Natural killer cell (primary cell): ENCODE results near the gene C11orf86. TPM values are rescaled to one million over a fixed set of nuclear protein-coding genes. Genes with fewer than 3 reads are reported as not detected.

Source experiments
- ATAC-seq, 3 donors: fragments of 150-1000 bp in 2 of 3; fragments of 200-7000 bp in 1 of 3; cut with Tn5 transposase; 1 replicate in 1 of 3; 2 replicates in 2 of 3; pipeline ENCODE4 v1.10.0; 2021; ENCODE audit warnings: mild to moderate bottlenecking in 2 of 3, moderate library complexity in 2 of 3
- DNase-seq, 2 donors: peaks; one replicate each; pipeline versions ENCODE4 v3.0.0 to v3.0.0-alpha.2; 2013 to 2021; ENCODE audit warnings: mixed read lengths in 1 of 2
- H3K27ac ChIP-seq: one replicate; pipeline ENCODE4 v1.5.1; 2013; ENCODE audit warnings: mild to moderate bottlenecking, low read length
- H3K27me3 ChIP-seq: one replicate; pipeline ENCODE4 v1.6.1; 2013; ENCODE audit warnings: low read length; ENCODE audit not compliant: control insufficient read depth, insufficient read depth
- H3K36me3 ChIP-seq: one replicate; pipeline ENCODE4 v1.6.1; 2013; ENCODE audit warnings: low read length; ENCODE audit not compliant: control insufficient read depth, insufficient read depth
- H3K4me1 ChIP-seq: one replicate; pipeline ENCODE4 v1.6.1; 2013; ENCODE audit warnings: low read length; ENCODE audit not compliant: control insufficient read depth, insufficient read depth
- H3K4me3 ChIP-seq: one replicate; pipeline ENCODE4 v1.5.1; 2013; ENCODE audit warnings: low read length
- H3K9me3 ChIP-seq: one replicate; pipeline ENCODE4 v1.6.1; 2013; ENCODE audit warnings: low read length; ENCODE audit not compliant: control insufficient read depth, insufficient read depth
- H3K27ac Mint-ChIP-seq, 2 donors: one replicate each; pipeline ENCODE4 v1.8.0; 2022; ENCODE audit warnings: mild to moderate bottlenecking in 2 of 2, mixed read lengths in 2 of 2, moderate library complexity in 1 of 2
- H3K27me3 Mint-ChIP-seq, 2 donors: one replicate each; pipeline ENCODE4 v1.8.0; 2022; ENCODE audit warnings: low read depth in 2 of 2, mixed read lengths in 2 of 2
- H3K36me3 Mint-ChIP-seq: one replicate; pipeline ENCODE4 v1.8.0; 2022; ENCODE audit warnings: mixed read lengths
- H3K4me1 Mint-ChIP-seq, 2 donors: one replicate each; pipeline ENCODE4 v1.8.0; 2022; ENCODE audit warnings: mixed read lengths in 2 of 2
- H3K4me3 Mint-ChIP-seq: one replicate; pipeline ENCODE4 v1.8.0; 2022; ENCODE audit warnings: mild to moderate bottlenecking, moderate library complexity, mixed read lengths
- H3K9me3 Mint-ChIP-seq, 2 donors: one replicate each; pipeline ENCODE4 v1.8.0; 2022; ENCODE audit warnings: mixed read lengths in 2 of 2
- CTCF ChIP-seq: fragments of 200-600 bp; IDR thresholded peaks from one replicate; pipeline ENCODE4 v1.8.0; 2022; ENCODE audit warnings: antibody characterized with exemption
- WGBS: methylation state at CpG from one replicate; pipeline ENCODE4 v1.1.7; 2013; ENCODE audit warnings: missing lambda C conversion rate; ENCODE audit not compliant: insufficient coverage; 5-methylcytosine and 5-hydroxymethylcytosine counted together
- intact Hi-C: fragments of 100-400 bp; cut with micrococcal nuclease; formaldehyde crosslinking; loops from one replicate; pipeline ENCODE4 v1.14.2; 2022
- total RNA-seq, 4 donors: library from RNA; stranded (reverse); fragments of 120-200 nt in 1 of 4; gene quantifications; one replicate each; pipeline versions ENCODE4 v1.2.3 to v1.2.4, GENCODE V29; 2013 to 2022

Gene C11orf86
- total RNA-seq, 3 donors from 2014 or later (not counting 1 experiment from before 2014, with no cell fraction given): not detected

GRCh38 chr11:66951135-66951534, 24.0 kb upstream of the C11orf86 start:
- WGBS: 96% methylated on average over 10 of the region's 10 CpGs
- Mint-ChIP-seq H3K9me3 (no peaks in the 10 kb centered on the region), H3K36me3 (no peaks in the 10 kb centered on the region), H3K27ac (no peak overlapping the region), H3K4me1 (no peaks in the 10 kb centered on the region), H3K27me3 (peaks cover 0 to 3% of the 10 kb centered on the region in 2 donors), H3K4me3 (no peak overlapping the region)
- Histone ChIP-seq H3K4me1 (no peaks in the 10 kb centered on the region), H3K36me3 (no peaks in the 10 kb centered on the region), H3K27me3 (no peaks in the 10 kb centered on the region), H3K4me3 (no peak overlapping the region), H3K9me3 (no peaks in the 10 kb centered on the region), H3K27ac (no peak overlapping the region)
- intact Hi-C loops: no loop called here
- ATAC-seq: no peak
- TF ChIP-seq CTCF: no peak
- no peak for DNase-seq

GRCh38 chr11:66951927-66952337, 23.2 kb upstream of the C11orf86 start:
- 76% methylated on average over 7 of the region's 7 CpGs for WGBS
- Histone ChIP-seq H3K4me1 (peaks cover 4% of the 10 kb centered on the region), H3K27me3 (no peaks in the 10 kb centered on the region), H3K9me3 (no peaks in the 10 kb centered on the region), H3K4me3 (no peak overlapping the region), H3K36me3 (no peaks in the 10 kb centered on the region), H3K27ac (no peak overlapping the region)
- H3K36me3 Mint-ChIP-seq: no peaks in the 10 kb centered on the region
- no peak overlapping the region for H3K27ac Mint-ChIP-seq
- no peak for ATAC-seq
- H3K27me3 Mint-ChIP-seq: peaks cover 0 to 3% of the 10 kb centered on the region in 2 donors
- DNase-seq: no peak
- no peak for TF ChIP-seq CTCF
- H3K4me1 Mint-ChIP-seq: peaks cover 4 to 5% of the 10 kb centered on the region in 2 donors
- no peaks in the 10 kb centered on the region for H3K9me3 Mint-ChIP-seq
- intact Hi-C loops: no loop called here
- no peak overlapping the region for H3K4me3 Mint-ChIP-seq

GRCh38 chr11:66953081-66953833, 21.8 kb upstream of the C11orf86 start:
- no peak for ATAC-seq
- no peaks in the 10 kb centered on the region for H3K36me3 Mint-ChIP-seq
- TF ChIP-seq CTCF: no peak
- H3K9me3 Mint-ChIP-seq: no peaks in the 10 kb centered on the region
- no peaks in the 10 kb centered on the region for H3K9me3 ChIP-seq
- H3K4me3 ChIP-seq: no peak overlapping the region
- H3K4me3 Mint-ChIP-seq: no peak overlapping the region
- 87% methylated on average over 13 of the region's 13 CpGs for WGBS
- no peak overlapping the region for H3K27ac Mint-ChIP-seq
- peaks cover 0 to 3% of the 10 kb centered on the region in 2 donors for H3K27me3 Mint-ChIP-seq
- no peak overlapping the region for H3K27ac ChIP-seq
- peaks cover 12% of the 10 kb centered on the region for H3K4me1 ChIP-seq
- intact Hi-C loops: no loop called here
- no peak for DNase-seq
- H3K4me1 Mint-ChIP-seq: peaks cover 12% of the 10 kb centered on the region in 2 donors
- H3K36me3 ChIP-seq: no peaks in the 10 kb centered on the region
- H3K27me3 ChIP-seq: no peaks in the 10 kb centered on the region
